Cardiac fibroblast (primary cell): ENCODE data around the gene FRZB.
A peak's percentile ranks its signal among the peaks of the same experiment; 100 is the strongest.

Experiments
- DNase-seq, 2 donors: peaks; one replicate each; pipeline versions ENCODE4 v3.0.0 to v3.0.0-alpha.2; 2010; ENCODE audit warnings: low read depth in 2 of 2
- H3K4me3 ChIP-seq, 2 donors: replicated peaks in 1 of 2; 1 replicate in 1 of 2; 2 replicates in 1 of 2; pipeline ENCODE4 v1.5.1; 2011; ENCODE audit warnings: low read depth in 2 of 2, low read length in 2 of 2, mild to moderate bottlenecking in 2 of 2, moderate library complexity in 1 of 2
- TF ChIP-seq, protein P1 (sequence below): IDR thresholded peaks from one replicate; pipeline ENCODE4 v1.5.1; 2011; ENCODE audit warnings: low read depth, mild to moderate bottlenecking, low read length, inconsistent platforms

The FRZB gene

DNA sequence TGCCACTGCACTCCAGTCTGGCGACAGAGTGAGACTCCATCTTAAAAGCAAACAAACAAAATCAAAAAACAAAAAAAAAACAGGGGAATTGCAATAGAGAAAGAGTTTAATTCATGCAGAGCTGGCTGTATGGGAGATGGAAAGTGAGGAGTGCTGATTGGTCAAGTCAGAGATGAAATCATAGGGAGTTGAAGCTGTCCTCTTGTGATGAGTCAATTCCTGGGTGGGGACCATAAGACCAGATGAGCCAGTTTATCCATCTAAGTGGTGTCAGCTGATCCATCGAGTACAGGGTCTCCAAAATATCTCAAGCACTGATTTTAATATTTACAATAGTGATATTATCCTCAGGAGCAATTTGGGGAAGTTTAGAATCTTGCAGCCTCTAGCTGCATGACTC, 45.3 kb downstream of the FRZB start:
- H3K4me3 ChIP-seq, result no peak overlapping the region
- TF ChIP-seq, protein P1, sequence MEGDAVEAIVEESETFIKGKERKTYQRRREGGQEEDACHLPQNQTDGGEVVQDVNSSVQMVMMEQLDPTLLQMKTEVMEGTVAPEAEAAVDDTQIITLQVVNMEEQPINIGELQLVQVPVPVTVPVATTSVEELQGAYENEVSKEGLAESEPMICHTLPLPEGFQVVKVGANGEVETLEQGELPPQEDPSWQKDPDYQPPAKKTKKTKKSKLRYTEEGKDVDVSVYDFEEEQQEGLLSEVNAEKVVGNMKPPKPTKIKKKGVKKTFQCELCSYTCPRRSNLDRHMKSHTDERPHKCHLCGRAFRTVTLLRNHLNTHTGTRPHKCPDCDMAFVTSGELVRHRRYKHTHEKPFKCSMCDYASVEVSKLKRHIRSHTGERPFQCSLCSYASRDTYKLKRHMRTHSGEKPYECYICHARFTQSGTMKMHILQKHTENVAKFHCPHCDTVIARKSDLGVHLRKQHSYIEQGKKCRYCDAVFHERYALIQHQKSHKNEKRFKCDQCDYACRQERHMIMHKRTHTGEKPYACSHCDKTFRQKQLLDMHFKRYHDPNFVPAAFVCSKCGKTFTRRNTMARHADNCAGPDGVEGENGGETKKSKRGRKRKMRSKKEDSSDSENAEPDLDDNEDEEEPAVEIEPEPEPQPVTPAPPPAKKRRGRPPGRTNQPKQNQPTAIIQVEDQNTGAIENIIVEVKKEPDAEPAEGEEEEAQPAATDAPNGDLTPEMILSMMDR, result no peak
- DNase-seq, result peak in 1 of 2 donors; percentile 52

DNA sequence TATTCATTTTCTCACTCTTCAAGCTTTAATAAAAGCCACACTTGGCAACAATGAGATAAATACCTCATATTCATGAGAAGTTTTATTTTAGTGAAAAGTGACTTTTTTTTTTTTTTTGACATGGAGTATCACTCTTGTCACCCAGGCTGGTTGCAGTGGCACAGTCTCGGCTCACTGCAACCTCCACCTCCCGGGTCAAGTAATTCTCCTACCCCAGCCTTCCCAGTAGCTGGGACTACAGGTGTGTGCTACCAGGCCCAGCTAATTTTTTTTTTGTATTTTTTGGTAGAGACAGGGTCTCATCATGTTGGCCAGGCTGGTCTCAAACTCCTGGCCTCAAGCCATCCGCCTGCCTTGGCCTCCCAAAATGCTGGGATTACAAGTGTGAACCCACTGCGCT, 47.0 kb downstream of the FRZB start:
- H3K4me3 ChIP-seq, result no peak overlapping the region
- TF ChIP-seq, protein P1, result no peak
- no peak for DNase-seq

DNA sequence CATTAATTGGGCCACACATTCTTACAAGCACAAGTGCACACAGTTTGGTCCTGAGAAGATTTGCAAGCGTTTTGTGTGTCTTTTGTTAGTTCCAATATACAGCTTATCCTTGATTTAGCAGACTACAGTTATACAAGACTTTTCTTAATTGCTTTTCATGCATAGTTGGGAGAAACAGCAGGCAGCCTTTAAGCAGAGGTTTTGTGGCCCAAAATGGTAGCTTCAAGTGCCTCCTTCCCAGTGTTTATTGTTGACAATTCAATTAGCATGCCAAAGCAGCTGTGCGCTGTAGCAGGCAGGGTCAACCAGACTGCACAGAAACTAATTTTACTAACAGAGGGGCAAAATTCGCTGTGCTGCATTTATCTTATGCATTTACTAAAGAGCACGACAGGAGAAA, 47.5 kb downstream of the FRZB start:
- TF ChIP-seq, protein P1, result no peak
- H3K4me3 ChIP-seq, result no peak overlapping the region
- no peak for DNase-seq

DNA sequence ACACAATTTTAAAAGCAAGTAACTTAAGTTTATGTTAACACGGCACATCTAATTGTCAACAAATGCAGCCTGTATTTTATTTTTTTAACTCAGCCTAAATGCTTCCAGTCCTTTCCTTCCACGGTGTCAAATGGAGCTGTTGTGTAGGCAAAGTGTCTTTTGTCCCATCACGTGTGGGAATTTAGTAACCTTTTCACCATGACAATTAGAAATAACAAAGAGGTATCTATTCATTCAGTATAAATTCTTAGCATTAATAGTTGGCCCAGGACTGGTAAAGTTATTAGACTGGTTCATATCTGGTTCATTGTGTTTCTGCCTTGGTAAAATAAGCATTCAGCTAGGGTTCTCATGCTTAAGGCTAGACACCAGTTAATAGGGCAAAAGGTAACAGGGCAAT, 47.9 kb downstream of the FRZB start:
- no peak for DNase-seq
- TF ChIP-seq, protein P1, result no peak
- H3K4me3 ChIP-seq, result no peak overlapping the region

DNA sequence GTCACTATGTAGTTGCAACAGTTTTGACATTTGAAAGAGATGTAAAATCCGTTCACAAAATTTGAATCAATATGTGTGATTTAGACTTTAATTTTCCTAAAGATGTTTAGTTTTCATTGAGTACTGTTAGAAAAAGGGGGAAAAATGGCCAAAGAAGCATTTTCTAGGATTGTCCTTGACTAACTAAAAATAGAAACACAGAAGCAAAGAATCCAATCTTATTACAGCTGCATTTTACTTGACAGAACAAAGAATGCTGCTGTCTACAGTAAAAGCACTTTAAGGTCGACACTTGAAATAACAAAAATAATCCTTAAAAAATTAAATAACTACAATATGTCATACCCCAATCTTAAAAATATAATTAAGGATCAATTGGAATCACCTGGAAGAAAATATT, 48.9 kb downstream of the FRZB start:
- no peak overlapping the region for H3K4me3 ChIP-seq
- DNase-seq, result no peak
- TF ChIP-seq, protein P1, result no peak

DNA sequence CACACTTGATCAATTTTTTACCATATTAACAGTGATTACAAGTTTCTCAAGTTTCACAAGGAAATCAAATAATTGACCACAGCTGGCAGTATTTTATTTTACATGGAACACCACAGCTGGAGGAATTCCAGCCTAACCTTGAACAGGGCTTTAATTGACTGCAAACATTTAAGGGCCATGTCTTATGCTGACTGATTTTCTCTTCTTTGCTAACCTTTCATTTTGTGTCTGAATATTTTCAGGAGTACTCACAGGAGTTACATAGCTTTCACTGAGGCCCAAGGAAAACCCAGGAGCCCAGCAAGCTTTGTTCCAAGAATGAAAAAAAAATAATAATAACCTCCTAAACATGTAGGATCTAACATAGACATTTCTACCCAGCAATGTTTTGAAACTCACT, 49.6 kb downstream of the FRZB start:
- no peak overlapping the region for H3K4me3 ChIP-seq
- TF ChIP-seq, protein P1, result no peak
- peak in 1 of 2 donors; percentile 5 for DNase-seq

DNA sequence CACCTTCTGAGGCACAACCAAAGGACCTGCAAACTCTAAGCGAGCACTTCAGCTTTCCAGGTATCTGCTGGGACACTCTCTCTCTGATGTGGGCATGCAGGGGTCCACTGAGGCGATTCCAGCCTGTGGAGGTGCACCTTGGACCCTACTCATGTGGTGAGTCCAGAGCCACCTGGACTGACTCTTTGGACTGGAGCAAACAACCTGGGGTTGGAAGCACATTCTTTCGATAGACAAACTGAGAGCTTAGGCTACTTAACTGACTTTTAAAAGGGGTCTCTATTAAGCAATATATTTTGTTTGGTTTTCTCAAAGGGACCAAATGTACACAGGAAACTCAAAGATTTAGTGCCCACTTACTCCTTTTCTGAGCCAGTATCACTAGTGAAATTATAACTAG, 51.6 kb downstream of the FRZB start:
- DNase-seq, result no peak
- no peak overlapping the region for H3K4me3 ChIP-seq
- TF ChIP-seq, protein P1, result no peak
